BLaER1 treated with 17β-estradiol and CSF1 and Interleukin-3, amounts not matched to agents 10 nM and 100 nM (cell line): ENCODE data around the gene GRM2.
A peak's percentile ranks its signal among the peaks of the same experiment; 100 is the strongest.

ENCODE experiments used
- H3K27ac ChIP-seq, 11 experiments: shearing (Covaris generic); formaldehyde crosslinking; 2 replicates each; pipeline ENCODE4 v1.8.1; 2022
- H3K27me3 ChIP-seq, 11 experiments: shearing (Covaris generic); formaldehyde crosslinking; 2 replicates each; pipeline ENCODE4 v1.8.1; 2022
- H3K36me3 ChIP-seq, 11 experiments: shearing (Covaris generic); formaldehyde crosslinking; 2 replicates each; pipeline ENCODE4 v1.8.1; 2022
- H3K4me1 ChIP-seq, 10 experiments: shearing (Covaris generic); formaldehyde crosslinking; 2 replicates each; pipeline ENCODE4 v1.8.1; 2022
- H3K4me2 ChIP-seq, 11 experiments: shearing (Covaris generic); formaldehyde crosslinking; 2 replicates each; pipeline ENCODE4 v1.8.1; 2022
- H3K4me3 ChIP-seq, 10 experiments: shearing (Covaris generic); formaldehyde crosslinking; 2 replicates each; pipeline ENCODE4 v1.8.1; 2022
- H3K9ac ChIP-seq, 11 experiments: shearing (Covaris generic); formaldehyde crosslinking; 2 replicates each; pipeline ENCODE4 v1.8.1; 2022
- H3K9me3 ChIP-seq, 11 experiments: shearing (Covaris generic); formaldehyde crosslinking; replicated peaks in 1 of 11; 2 replicates each; pipeline ENCODE4 v1.8.1; 2022
- H4K20me1 ChIP-seq, 11 experiments: shearing (Covaris generic); formaldehyde crosslinking; 2 replicates each; pipeline ENCODE4 v1.8.1; 2022
- Cebpa-rat ChIP-seq, 11 experiments: shearing (Covaris generic); IDR thresholded peaks; 2 replicates each; pipeline ENCODE4 v1.8.1; 2022

GRM2 gene

DNA sequence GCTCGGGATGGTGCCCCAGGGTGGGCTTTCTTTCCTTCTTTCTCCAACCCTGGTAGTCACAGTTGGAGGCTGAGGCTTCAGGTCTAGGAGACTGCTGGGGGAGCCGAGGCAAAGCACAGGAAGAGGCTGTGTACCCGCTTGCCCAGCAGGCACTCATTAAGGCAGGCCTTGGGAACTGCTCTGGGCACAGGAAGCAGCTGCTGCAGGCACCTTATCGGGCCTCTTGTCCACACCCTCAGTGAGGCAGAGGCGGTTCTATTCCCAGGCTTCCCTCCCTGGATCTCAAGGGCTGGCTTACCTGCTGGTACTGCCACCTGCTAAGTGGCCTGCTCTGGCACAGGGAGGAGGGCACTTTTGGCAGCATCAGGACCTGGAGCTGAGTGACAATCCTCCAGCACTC is 15.8 kb upstream of the GRM2 start:
- Histone ChIP-seq H3K27me3 (no peaks in the 10 kb centered on the region), H3K4me1 (peaks cover 55 to 84% (median 65%) of the 10 kb centered on the region in 10 experiments), H3K4me3 (no peak overlapping the region), H4K20me1 (peaks cover 21 to 72% (median 54%) of the 10 kb centered on the region in 11 experiments; a peak in 20 of 22 replicates), H3K9me3 (peaks cover 0 to 18% (median 13%) of the 10 kb centered on the region in 11 experiments; a peak in 14 of 22 replicates), H3K36me3 (peaks cover 68 to 88% (median 83%) of the 10 kb centered on the region in 11 experiments), H3K4me2 (peak overlapping the region in 6 of 11 experiments; percentile 0 to 99 (median 11); a peak in 4 of 22 replicates), H3K9ac (peak overlapping the region in 2 of 11 experiments; percentile 22 to 38; a peak in 2 of 22 replicates), H3K27ac (no peak overlapping the region)
- no peak for TF ChIP-seq Cebpa-rat (IDR thresholded peaks at IDR 0.05)

- Histone ChIP-seq H4K20me1 (peaks cover 22 to 81% (median 63%) of the 10 kb centered on the region in 11 experiments; a peak in 20 of 22 replicates), H3K9me3 (peaks cover 0 to 18% (median 13%) of the 10 kb centered on the region in 11 experiments; a peak in 14 of 22 replicates), H3K4me2 (no peak overlapping the region), H3K27ac (no peak overlapping the region; a peak in 1 of 22 replicates), H3K36me3 (peaks cover 72 to 95% (median 91%) of the 10 kb centered on the region in 11 experiments), H3K9ac (no peak overlapping the region; a peak in 1 of 22 replicates), H3K4me1 (peaks cover 46 to 75% (median 56%) of the 10 kb centered on the region in 10 experiments), H3K27me3 (no peaks in the 10 kb centered on the region), H3K4me3 (no peak overlapping the region)
- no peak for TF ChIP-seq Cebpa-rat (IDR thresholded peaks at IDR 0.05)
Observed at GRCh38 chr3:51691949-51692348, 14.9 kb upstream of the GRM2 start.

- H3K4me3 ChIP-seq: no peak overlapping the region
- H3K4me2 ChIP-seq: no peak overlapping the region
- peaks cover 35 to 64% (median 46%) of the 10 kb centered on the region in 10 experiments for H3K4me1 ChIP-seq
- H3K9me3 ChIP-seq: peaks cover 0 to 18% (median 13%) of the 10 kb centered on the region in 11 experiments; a peak in 14 of 22 replicates
- no peak overlapping the region for H3K9ac ChIP-seq
- H4K20me1 ChIP-seq: peaks cover 12 to 86% (median 69%) of the 10 kb centered on the region in 11 experiments; a peak in 20 of 22 replicates
- peaks cover 81 to 99% (median 96%) of the 10 kb centered on the region in 11 experiments for H3K36me3 ChIP-seq
- TF ChIP-seq Cebpa-rat (IDR thresholded peaks at IDR 0.05): no peak
- peak overlapping the region in 3 of 11 experiments; percentile 2 to 25 (median 9); a peak in 2 of 22 replicates for H3K27ac ChIP-seq
- H3K27me3 ChIP-seq: no peaks in the 10 kb centered on the region
Observed at GRCh38 chr3:51692980-51693395, 13.9 kb upstream of the GRM2 start.

DNA sequence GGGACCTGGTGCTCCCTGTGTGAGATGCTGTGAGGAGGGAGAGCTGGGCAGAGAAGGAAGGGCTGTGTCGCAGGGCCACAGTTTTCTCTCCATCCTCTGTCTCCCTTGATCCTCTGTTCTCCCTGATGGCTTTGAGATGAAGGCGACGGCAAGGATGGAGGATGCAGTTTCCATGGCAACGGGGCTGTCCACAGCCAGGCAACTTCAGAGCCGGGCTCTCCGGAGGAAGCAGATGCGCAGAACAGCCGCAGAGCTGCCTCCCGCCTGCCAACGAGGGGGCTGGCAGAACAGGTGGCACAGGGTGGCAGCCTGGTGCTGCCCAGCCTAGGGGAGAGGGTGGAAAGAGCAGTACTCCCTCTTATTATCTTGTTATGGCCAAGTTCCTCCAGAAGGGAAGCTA is 9.9 kb upstream of the GRM2 start:
- Histone ChIP-seq H4K20me1 (peaks cover 12 to 93% (median 70%) of the 10 kb centered on the region in 11 experiments; a peak in 20 of 22 replicates), H3K36me3 (peaks cover 80 to 99% (median 94%) of the 10 kb centered on the region in 11 experiments)
- TF ChIP-seq Cebpa-rat (IDR thresholded peaks at IDR 0.05): no peak

DNA sequence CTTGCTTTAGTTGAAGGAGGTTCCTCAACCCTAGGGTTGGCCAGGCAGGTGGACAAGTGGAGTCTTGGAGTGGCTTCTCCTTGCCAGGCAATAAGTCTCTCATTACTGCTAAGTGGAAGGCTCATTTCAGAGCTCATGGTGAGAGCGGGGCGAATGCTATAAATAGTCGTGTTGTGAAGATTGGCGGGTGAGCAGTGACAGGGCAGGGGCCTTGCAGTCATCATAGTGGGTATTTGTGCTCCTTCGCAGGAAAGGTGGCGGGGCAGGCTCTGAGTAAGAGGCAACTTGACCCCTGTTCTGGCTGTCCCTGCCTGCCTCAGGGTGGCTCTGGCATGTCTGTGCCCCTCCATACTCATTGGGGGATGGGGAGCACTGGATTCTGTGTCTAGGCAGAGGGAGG is 8.7 kb upstream of the GRM2 start:
- Histone ChIP-seq H3K36me3 (peaks cover 80 to 98% (median 93%) of the 10 kb centered on the region in 11 experiments), H3K9me3 (peaks cover 0 to 6% (median 5%) of the 10 kb centered on the region in 11 experiments; a peak in 14 of 22 replicates), H3K4me3 (no peak overlapping the region), H3K27me3 (no peaks in the 10 kb centered on the region), H3K27ac (no peak overlapping the region), H3K4me1 (peaks cover 14 to 51% (median 26%) of the 10 kb centered on the region in 10 experiments; a peak in 19 of 20 replicates), H4K20me1 (peaks cover 12 to 95% (median 77%) of the 10 kb centered on the region in 11 experiments; a peak in 20 of 22 replicates), H3K4me2 (no peak overlapping the region), H3K9ac (no peak overlapping the region)
- no peak for TF ChIP-seq Cebpa-rat (IDR thresholded peaks at IDR 0.05)

More for the DNA sequence above, 9.9 kb upstream of the GRM2 start:
- no peak overlapping the region for H3K4me3 ChIP-seq
- no peak overlapping the region for H3K27ac ChIP-seq
- no peak overlapping the region for H3K4me2 ChIP-seq
- H3K9ac ChIP-seq: no peak overlapping the region
- no peaks in the 10 kb centered on the region for H3K27me3 ChIP-seq
- peaks cover 0 to 17% (median 13%) of the 10 kb centered on the region in 11 experiments; a peak in 14 of 22 replicates for H3K9me3 ChIP-seq
- H3K4me1 ChIP-seq: peaks cover 5 to 49% (median 26%) of the 10 kb centered on the region in 10 experiments; a peak in 19 of 20 replicates

GRCh38 chr3:51700403-51700802 is 6.5 kb upstream of the GRM2 start:
- Histone ChIP-seq H3K4me2 (0 out of 22 replicates have a peak overlapping the region, but pooled peaks of 1 of the 11 experiments have one; percentile 4), H3K27ac (no peak overlapping the region), H3K36me3 (peaks cover 66 to 99% (median 92%) of the 10 kb centered on the region in 11 experiments), H4K20me1 (peaks cover 16 to 100% (median 86%) of the 10 kb centered on the region in 11 experiments; a peak in 21 of 22 replicates), H3K9ac (no peak overlapping the region), H3K4me3 (no peak overlapping the region), H3K27me3 (no peaks in the 10 kb centered on the region), H3K4me1 (peaks cover 9 to 38% (median 20%) of the 10 kb centered on the region in 10 experiments; a peak in 19 of 20 replicates), H3K9me3 (no peaks in the 10 kb centered on the region)
- TF ChIP-seq Cebpa-rat (IDR thresholded peaks at IDR 0.05): no peak

DNA sequence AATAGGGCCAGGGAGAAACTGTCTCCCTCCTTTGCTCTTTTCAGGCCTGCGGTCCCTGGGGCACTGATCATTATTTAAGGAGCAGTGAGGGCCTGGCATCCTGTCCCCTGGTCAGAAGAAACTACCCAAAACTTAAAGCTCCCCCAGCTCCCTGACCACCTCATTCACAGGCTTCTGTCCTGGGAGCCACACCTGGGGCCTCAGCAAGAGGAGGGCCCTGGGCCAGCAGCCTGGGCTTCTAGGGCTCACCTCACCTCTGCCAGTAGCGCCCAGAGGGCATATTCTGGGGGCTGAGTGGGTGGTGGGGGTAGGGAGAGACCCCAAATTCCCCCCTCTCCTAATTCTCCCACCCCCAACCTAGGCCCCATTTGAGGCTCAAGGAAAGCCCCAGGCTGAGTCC is 4.7 kb upstream of the GRM2 start:
- Histone ChIP-seq H3K36me3 (peaks cover 51 to 92% (median 82%) of the 10 kb centered on the region in 11 experiments), H3K4me3 (no peak overlapping the region), H3K9ac (no peak overlapping the region), H3K4me1 (peaks cover 11 to 35% (median 18%) of the 10 kb centered on the region in 10 experiments; a peak in 19 of 20 replicates), H3K4me2 (0 out of 22 replicates have a peak overlapping the region, but pooled peaks of 1 of the 11 experiments have one; percentile 2), H3K27ac (no peak overlapping the region), H3K9me3 (no peaks in the 10 kb centered on the region), H4K20me1 (peaks cover 25 to 96% (median 81%) of the 10 kb centered on the region in 11 experiments; a peak in 21 of 22 replicates), H3K27me3 (peaks cover 1 to 2% (median 2%) of the 10 kb centered on the region in 11 experiments; a peak in 15 of 22 replicates)
- TF ChIP-seq Cebpa-rat (IDR thresholded peaks at IDR 0.05): no peak

DNA sequence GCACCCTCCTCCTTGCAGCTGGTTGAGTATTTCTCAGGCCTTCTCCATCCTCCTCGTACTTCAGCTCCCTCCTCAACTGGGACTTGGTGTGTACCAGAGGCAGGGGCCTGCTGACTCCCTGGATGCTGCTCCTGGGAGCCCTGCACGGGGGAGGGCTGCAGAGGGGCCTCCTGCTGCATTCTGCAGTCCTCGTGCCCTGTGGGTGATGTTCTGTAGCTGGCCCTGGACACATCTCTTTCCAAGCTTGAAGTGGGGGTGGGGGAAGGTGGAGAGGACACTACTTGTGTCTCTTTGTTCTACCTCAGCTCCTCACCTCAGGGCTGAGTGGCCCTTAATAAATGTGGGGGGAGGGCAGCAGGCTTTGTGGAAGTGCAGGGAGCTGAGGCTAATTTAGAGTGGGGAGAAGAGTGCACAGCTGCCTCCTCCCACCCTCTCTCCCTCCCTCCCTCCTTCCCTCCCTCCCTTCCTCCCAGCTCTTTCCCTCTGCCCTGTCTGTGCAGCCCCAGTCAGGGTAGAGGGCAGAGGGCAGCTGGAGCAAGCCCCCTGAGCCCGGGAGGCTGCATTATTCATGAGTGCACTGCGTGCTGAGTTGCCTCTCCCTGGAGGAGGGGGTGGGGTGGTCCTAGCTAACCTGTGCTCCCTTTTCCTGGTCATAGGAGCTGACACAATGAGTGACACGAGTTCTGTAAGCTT is 3.7 kb upstream of the GRM2 start:
- Histone ChIP-seq H3K4me2 (peak overlapping the region in 4 of 11 experiments; percentile 5 to 60 (median 35); a peak in 5 of 22 replicates), H3K9me3 (no peaks in the 10 kb centered on the region), H3K36me3 (peaks cover 40 to 82% (median 71%) of the 10 kb centered on the region in 11 experiments), H3K27me3 (peaks cover 11 to 13% (median 13%) of the 10 kb centered on the region in 11 experiments; a peak in 16 of 22 replicates), H3K4me1 (peaks cover 20 to 46% (median 26%) of the 10 kb centered on the region in 10 experiments), H4K20me1 (peaks cover 31 to 96% (median 77%) of the 10 kb centered on the region in 11 experiments; a peak in 21 of 22 replicates), H3K4me3 (no peak overlapping the region), H3K9ac (no peak overlapping the region), H3K27ac (no peak overlapping the region)
- no peak for TF ChIP-seq Cebpa-rat (IDR thresholded peaks at IDR 0.05)
